Adrenal gland (tissue), 12 donors: ENCODE results near the gene SPAG6. TPM values are rescaled to one million over a fixed set of nuclear protein-coding genes. Genes with fewer than 3 reads are reported as not detected.

Source experiments
- DNase-seq, 7 donors: peaks; one replicate each; pipeline ENCODE4 v3.0.0-alpha.2; 2019 to 2020
- H3K27ac ChIP-seq, 5 donors: fragments of 200-600 bp; sonication (generic) in 4 of 5; 1 replicate in 3 of 5; 2 replicates in 2 of 5; pipeline versions ENCODE4 v1.5.1 to v1.8.0; 2016 to 2020; ENCODE audit warnings: mild to moderate bottlenecking in 1 of 5
- H3K27me3 ChIP-seq: fragments of 200-600 bp; 2 replicates; pipeline ENCODE4 v1.8.0; 2021
- H3K36me3 ChIP-seq, 2 donors: fragments of 200-600 bp; replicated peaks in 1 of 2; 1 replicate in 1 of 2; 2 replicates in 1 of 2; pipeline versions ENCODE4 v1.5.1 to v1.8.0; 2018 to 2022
- H3K4me1 ChIP-seq, 2 donors: fragments of 200-600 bp; replicated peaks in 1 of 2; 1 replicate in 1 of 2; 2 replicates in 1 of 2; pipeline versions ENCODE4 v1.5.1 to v1.8.0; 2018 to 2021
- H3K4me3 ChIP-seq, 4 donors: fragments of 200-600 bp; sonication (generic) in 3 of 4; one replicate each; pipeline ENCODE4 v1.5.1; 2016 to 2018
- H3K9me3 ChIP-seq, 3 donors: fragments of 200-600 bp; sonication (generic) in 1 of 3; replicated peaks in 1 of 3; 1 replicate in 2 of 3; 2 replicates in 1 of 3; pipeline versions ENCODE4 v1.5.1 to v1.8.0; 2016 to 2021
- POLR2A ChIP-seq, 2 donors: fragments of 450-650 bp; IDR thresholded peaks; one replicate each; pipeline ENCODE4 v1.6.1; 2017; ENCODE audit warnings: antibody characterized with exemption in 2 of 2, mild to moderate bottlenecking in 2 of 2, moderate library complexity in 1 of 2
- WGBS, 4 donors: extraction: QIAGEN DNeasy Blood & Tissue Kit in 2 of 4; methylation state at CpG; one replicate each; pipeline versions ENCODE4 v1.1.5 to v1.1.7; 2013 to 2017; 5-methylcytosine and 5-hydroxymethylcytosine counted together
- intact Hi-C, 2 donors: fragments of 100-400 bp; cut with DNase I; formaldehyde crosslinking; loops; one replicate each; pipeline versions ENCODE4 v1.14.1 to v1.15.0; 2022 to 2023
- polyA plus RNA-seq, 3 donors: library from polyadenylated mRNA; stranded (reverse); fragments of 200-250 nt in 2 of 3; fragments of 350-450 nt in 1 of 3; fragmentation: Illumina TruSeq in 1 of 3; extraction: RNeasy Lipid Tissue Mini Kit (QIAGEN cat#74804) in 1 of 3; gene quantifications; one replicate each; pipeline ENCODE4 v1.2.3, GENCODE V29; 2013 to 2014
- total RNA-seq, 9 donors: library from RNA; depleted of rRNA in 4 of 9; stranded (reverse); fragments of >200 nt in 4 of 9; fragments of 120-200 nt in 1 of 9; fragmentation: NEBNext Ultra II Directional in 1 of 9; extraction: Animal tissue kit (Norgen Biotek cat#: 25700) in 1 of 9; gene quantifications; one replicate each; pipeline versions ENCODE4 v1.1.0 to v1.2.4, GENCODE V29; 2013 to 2023
- TF ChIP-seq, protein P1 (sequence below), 6 experiments: fragments of 450-650 bp in 4 of 6; fragments of 200-600 bp in 2 of 6; sonication (generic) in 1 of 6; IDR thresholded peaks; 1 replicate in 5 of 6; 2 replicates in 1 of 6; pipeline versions ENCODE4 v1.5.1 to v1.8.0; 2016 to 2021; ENCODE audit warnings: antibody characterized with exemption in 6 of 6, mild to moderate bottlenecking in 2 of 6, moderate library complexity in 1 of 6
- donor health status: healthy with polysubstance abuse.
- donor health status: Bipolar disorder and iron deficiency.
- donor health status: DM: yes; HTN: yes; CAD: no.
- donor health status: DM: no; HTN: no; CAD: no.
- donor health status: DM: no; HTN: no; CAD: no.
- donor health status: DM: yes; HTN: yes; CAD: no.

Gene SPAG6
- total and polyA plus RNA-seq, 12 donors, result 0.07 to 0.46 (median 0.11) TPM; not detected in 9

DNA sequence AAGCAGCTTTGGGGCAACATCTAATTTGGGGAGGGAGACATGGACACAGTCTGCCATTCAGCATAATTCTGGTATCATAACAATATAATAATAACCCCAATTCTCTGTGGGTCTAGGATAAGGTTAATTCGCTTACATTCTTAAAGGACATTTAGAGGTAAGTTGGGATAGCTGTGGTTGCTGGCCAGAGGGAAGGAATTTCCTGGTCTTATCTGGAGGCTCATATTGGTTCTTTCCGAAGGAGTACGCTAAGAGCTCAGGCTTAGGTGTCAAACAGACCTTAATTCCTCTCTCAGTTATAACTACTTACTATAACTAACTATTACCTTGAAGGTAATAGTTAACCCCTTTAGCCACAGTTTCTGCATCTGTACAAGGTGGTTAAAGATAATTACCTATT is 68.8 kb downstream of the SPAG6 start:
- intact Hi-C loops, result no loop called here
- H3K27ac ChIP-seq, result no peak overlapping the region
- no peaks in the 10 kb centered on the region for H3K36me3 ChIP-seq
- H3K4me1 ChIP-seq, result no peaks in the 10 kb centered on the region
- H3K27me3 ChIP-seq, result no peaks in the 10 kb centered on the region
- H3K4me3 ChIP-seq, result no peak overlapping the region
- WGBS, 4 donors, result 90 to 95% (median 92%) methylated on average over 3 of the region's 3 CpGs
- DNase-seq, result no peak
- TF ChIP-seq POLR2A (IDR thresholded peaks at IDR 0.05), result no peak
- TF ChIP-seq, protein P1, sequence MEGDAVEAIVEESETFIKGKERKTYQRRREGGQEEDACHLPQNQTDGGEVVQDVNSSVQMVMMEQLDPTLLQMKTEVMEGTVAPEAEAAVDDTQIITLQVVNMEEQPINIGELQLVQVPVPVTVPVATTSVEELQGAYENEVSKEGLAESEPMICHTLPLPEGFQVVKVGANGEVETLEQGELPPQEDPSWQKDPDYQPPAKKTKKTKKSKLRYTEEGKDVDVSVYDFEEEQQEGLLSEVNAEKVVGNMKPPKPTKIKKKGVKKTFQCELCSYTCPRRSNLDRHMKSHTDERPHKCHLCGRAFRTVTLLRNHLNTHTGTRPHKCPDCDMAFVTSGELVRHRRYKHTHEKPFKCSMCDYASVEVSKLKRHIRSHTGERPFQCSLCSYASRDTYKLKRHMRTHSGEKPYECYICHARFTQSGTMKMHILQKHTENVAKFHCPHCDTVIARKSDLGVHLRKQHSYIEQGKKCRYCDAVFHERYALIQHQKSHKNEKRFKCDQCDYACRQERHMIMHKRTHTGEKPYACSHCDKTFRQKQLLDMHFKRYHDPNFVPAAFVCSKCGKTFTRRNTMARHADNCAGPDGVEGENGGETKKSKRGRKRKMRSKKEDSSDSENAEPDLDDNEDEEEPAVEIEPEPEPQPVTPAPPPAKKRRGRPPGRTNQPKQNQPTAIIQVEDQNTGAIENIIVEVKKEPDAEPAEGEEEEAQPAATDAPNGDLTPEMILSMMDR (IDR thresholded peaks at IDR 0.05), result no peak
- no peaks in the 10 kb centered on the region for H3K9me3 ChIP-seq

DNA sequence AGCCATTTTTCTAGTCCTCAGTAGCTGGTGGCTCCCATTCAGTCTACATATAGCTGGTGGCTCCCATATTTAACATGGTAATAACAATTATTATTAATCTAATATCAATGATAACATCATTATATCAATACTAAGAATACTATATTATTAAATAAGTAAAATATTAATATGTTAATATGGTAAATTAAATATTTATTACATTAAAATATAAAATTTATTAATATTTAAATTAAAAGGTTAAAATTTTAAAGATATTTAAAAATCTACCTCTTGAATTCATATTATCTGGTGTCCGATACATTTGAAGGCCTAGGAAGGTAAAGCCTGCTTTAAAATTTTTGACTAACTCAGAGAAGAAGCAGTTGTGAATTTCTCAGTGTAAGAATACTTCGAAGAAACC is 69.8 kb downstream of the SPAG6 start:
- Histone ChIP-seq H3K4me3 (no peak overlapping the region), H3K27me3 (no peaks in the 10 kb centered on the region), H3K4me1 (no peaks in the 10 kb centered on the region), H3K27ac (no peak overlapping the region), H3K36me3 (no peaks in the 10 kb centered on the region), H3K9me3 (no peaks in the 10 kb centered on the region)
- intact Hi-C loops, result no loop called here
- DNase-seq, result no peak
- TF ChIP-seq POLR2A (IDR thresholded peaks at IDR 0.05), result no peak
- TF ChIP-seq, protein P1 (IDR thresholded peaks at IDR 0.05), result no peak
- WGBS, 4 donors, result 91 to 97% (median 95%) methylated on average over 2 of the region's 2 CpGs

DNA sequence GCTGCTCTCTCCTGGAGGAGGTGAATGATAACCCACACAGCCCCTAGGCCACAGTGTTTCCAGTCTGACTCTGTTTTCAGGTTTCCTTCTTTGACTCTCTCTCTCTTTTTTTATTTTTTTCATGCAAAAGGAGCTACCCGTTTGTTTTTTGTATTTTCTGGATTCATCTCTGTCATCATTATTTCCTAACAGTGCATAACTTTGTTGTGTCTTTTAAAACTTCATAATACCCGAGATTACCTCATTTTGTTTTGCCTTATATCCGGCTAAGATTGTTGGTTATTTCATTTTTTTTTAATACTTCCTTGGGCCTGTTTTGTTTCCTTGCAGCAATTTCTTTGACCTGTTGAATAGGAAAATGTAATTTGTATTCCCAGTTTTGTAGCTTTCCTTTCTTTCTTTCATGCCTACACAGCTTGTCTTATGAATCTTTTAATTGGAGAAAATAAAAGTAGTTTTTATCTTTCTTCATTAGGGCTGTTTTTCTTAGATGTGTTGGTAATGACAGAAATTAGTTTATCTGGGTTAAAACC is 72.5 kb downstream of the SPAG6 start:
- H3K9me3 ChIP-seq, result no peaks in the 10 kb centered on the region
- H3K36me3 ChIP-seq, result no peaks in the 10 kb centered on the region
- WGBS, 4 donors, result 54 to 89% (median 74%) methylated on average over 3 of the region's 3 CpGs
- intact Hi-C loops, result no loop called here
- H3K4me1 ChIP-seq, result no peaks in the 10 kb centered on the region
- no peak for TF ChIP-seq POLR2A (IDR thresholded peaks at IDR 0.05)
- TF ChIP-seq, protein P1 (IDR thresholded peaks at IDR 0.05), result no peak
- DNase-seq, result no peak
- no peak overlapping the region for H3K27ac ChIP-seq
- H3K27me3 ChIP-seq, result no peaks in the 10 kb centered on the region
- H3K4me3 ChIP-seq, result no peak overlapping the region

DNA sequence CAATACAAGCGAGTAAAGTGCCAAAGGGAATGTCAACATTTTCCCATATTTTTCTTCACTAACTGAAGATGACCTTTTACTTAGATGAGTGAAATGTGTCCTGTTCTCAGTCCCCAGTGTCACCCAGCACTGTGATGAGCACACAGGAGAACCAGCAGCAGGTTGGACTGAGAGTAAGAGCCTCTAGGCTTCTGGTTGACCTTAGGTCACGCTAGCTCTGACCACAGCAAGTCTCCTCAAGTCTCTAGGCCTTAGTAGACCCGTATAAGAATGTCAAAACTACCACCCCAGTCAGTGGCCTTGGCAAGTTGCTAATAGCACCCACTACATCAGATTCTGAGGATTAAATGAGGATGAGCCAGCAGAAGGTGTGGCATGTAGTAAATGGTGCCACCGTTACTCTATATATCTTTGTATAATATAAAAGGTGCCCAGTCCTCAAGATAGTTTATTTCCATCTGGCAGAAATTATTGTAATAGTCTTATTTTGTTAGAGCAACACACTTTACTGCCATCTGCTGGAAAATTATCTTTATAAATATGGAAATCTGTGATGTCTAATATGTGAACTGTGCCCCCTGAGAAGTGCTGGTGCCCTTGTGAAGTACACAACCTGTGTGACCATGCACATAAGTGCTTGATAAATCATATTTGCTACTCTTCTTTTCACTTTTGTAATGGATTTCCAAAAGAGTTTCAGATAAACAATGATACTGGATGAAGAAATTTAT is 75.7 kb downstream of the SPAG6 start:
- no peak for DNase-seq
- Histone ChIP-seq H3K36me3 (no peaks in the 10 kb centered on the region), H3K4me1 (no peaks in the 10 kb centered on the region), H3K27ac (no peak overlapping the region), H3K9me3 (no peaks in the 10 kb centered on the region), H3K27me3 (no peaks in the 10 kb centered on the region), H3K4me3 (no peak overlapping the region)
- intact Hi-C loops, result no loop called here
- WGBS, 4 donors, result 77 to 85% (median 80%) methylated on average over 4 of the region's 4 CpGs
- TF ChIP-seq, protein P1 (IDR thresholded peaks at IDR 0.05), result peak in 5 of 6 experiments; percentile 12 to 44 (median 33)
- no peak for TF ChIP-seq POLR2A (IDR thresholded peaks at IDR 0.05)
